ENCODE data around the gene OGFOD3.

OGFOD3 gene

DNA sequence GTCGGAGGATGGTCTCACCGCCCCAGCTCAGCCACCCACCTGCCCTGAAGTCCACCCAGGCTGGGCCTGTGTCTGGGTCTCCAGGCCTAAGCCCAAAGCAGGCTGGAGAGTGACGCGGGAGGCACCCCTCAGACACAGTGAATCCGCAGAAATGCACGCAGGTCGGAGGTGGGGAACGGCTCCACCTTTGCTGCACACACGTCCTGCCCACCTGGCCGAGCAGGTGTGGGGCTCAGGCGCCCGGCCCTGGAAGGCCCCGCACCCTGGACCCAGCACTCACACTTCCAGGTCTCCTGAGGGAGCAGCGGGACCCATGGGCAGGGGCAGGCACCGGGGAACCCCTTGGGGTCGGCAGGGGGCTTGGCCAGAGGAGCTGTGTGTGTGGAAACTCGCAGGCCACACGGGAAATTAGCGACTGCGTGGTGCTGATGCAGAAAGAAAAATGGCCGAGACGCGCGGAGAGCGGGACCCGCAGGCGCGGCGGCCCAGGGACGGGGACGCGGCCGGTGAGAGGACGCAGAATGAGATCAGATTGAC lies 21.5 kb upstream of the OGFOD3 start:
- peaks cover 67 to 93% (median 86%) of the 10 kb centered on the region in 10 experiments for H3K4me1 ChIP-seq
- peaks cover 33 to 80% (median 49%) of the 10 kb centered on the region in 11 experiments for H3K36me3 ChIP-seq
- no peaks in the 10 kb centered on the region for H3K27me3 ChIP-seq
- peaks cover 45 to 77% (median 56%) of the 10 kb centered on the region in 11 experiments for H4K20me1 ChIP-seq
- no peak for TF ChIP-seq Cebpa-rat (IDR thresholded peaks at IDR 0.05)
- H3K4me2 ChIP-seq, result peak overlapping the region; percentile 57 to 99 (median 86)
- peak overlapping the region in 7 of 11 experiments; percentile 9 to 51 (median 38); a peak in 2 of 22 replicates for H3K9ac ChIP-seq
- no peaks in the 10 kb centered on the region for H3K9me3 ChIP-seq (replicated peaks in 1 of 11)
- H3K4me3 ChIP-seq, result no peak overlapping the region
- peak overlapping the region in 6 of 11 experiments; percentile 1 to 56 (median 42); a peak in 6 of 22 replicates for H3K27ac ChIP-seq

DNA sequence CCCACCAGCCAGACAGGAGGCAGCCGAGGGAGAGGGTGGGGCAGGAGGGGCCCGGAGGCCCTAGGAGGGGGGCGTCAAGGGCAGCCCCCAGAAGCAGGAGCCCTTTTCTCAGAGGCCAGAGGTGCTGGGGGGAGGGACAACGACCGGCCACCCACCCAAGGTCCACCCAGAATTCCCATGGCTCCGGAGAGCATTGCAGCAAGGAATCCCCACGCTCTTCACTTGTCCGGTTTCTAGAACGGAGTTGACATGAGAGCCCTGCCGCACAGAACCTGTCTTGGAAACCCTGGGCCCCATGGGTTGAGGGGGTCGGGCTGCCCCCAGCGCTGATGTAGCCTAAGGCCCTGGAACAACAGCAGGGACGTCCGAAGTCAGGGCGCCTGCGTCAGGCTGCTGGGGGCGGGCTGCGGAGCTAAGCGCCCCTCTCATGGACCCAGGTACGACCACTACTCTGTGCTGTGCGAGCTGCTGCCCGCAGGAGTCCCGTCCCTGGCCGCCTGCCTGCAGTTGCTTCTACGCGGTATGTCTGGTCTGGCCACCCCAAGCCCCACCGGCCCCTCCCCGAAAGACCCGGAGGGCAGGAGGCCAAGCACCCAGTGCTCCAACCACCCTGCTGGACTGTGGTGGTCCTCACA lies 20.9 kb upstream of the OGFOD3 start:
- Histone ChIP-seq H3K9ac (peak overlapping the region in 4 of 11 experiments; percentile 34 to 55 (median 41); a peak in 5 of 22 replicates), H4K20me1 (peaks cover 40 to 72% (median 50%) of the 10 kb centered on the region in 11 experiments), H3K9me3 (replicated peaks in 1 of 11) (no peaks in the 10 kb centered on the region), H3K4me2 (peak overlapping the region in 9 of 11 experiments; percentile 57 to 99 (median 93); a peak in 14 of 22 replicates), H3K27me3 (no peaks in the 10 kb centered on the region), H3K4me1 (peaks cover 67 to 93% (median 86%) of the 10 kb centered on the region in 10 experiments), H3K36me3 (peaks cover 27 to 74% (median 45%) of the 10 kb centered on the region in 11 experiments), H3K4me3 (no peak overlapping the region), H3K27ac (peak overlapping the region in 1 of 11 experiments; percentile 54; a peak in 2 of 22 replicates)
- no peak for TF ChIP-seq Cebpa-rat (IDR thresholded peaks at IDR 0.05)

DNA sequence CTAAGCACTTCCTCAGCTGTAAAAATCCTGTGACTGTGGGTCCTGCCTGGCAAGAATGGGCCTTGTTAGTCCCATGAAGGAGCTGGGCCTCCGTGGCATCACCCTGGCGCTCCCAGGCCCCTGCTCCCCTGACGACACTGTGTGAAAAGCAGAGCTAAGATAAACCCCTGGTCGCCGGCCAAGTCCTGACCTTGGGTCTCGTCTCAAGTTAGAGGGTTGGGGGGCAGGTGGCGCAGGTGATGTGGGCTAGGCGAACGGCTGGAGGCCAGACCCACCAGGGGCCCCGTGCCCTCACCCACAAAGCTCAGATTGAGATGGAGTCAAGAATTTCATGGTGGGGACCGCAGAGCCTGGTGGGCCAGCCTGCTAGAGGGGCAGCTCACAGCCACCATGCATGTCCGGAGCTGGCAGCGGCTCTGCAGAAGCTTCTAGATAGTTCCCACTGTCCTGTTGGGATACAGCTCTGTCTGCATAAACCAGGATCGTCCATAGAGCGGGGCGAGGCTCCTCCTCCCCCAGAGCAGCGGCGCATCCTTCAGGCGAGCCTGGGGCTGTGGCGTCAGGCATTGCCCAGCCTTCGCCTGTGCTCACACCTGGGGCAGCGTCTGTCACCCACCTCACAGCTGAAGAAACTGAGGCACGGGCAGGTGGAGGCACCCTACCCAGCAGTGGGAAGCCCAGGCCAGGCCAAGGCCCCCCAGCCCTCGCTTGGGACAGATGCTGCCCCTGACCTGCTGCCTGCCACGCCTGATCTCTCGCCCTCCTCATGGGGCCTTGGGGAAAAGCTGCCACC lies 20.2 kb upstream of the OGFOD3 start:
- no peaks in the 10 kb centered on the region for H3K9me3 ChIP-seq (replicated peaks in 1 of 11)
- peaks cover 32 to 64% (median 43%) of the 10 kb centered on the region in 11 experiments for H4K20me1 ChIP-seq
- TF ChIP-seq Cebpa-rat (IDR thresholded peaks at IDR 0.05), result no peak
- no peak overlapping the region for H3K4me3 ChIP-seq
- peaks cover 20 to 72% (median 38%) of the 10 kb centered on the region in 11 experiments for H3K36me3 ChIP-seq
- peak overlapping the region in 1 of 11 experiments; percentile 54; a peak in 1 of 22 replicates for H3K27ac ChIP-seq
- peaks cover 68 to 93% (median 86%) of the 10 kb centered on the region in 10 experiments for H3K4me1 ChIP-seq
- H3K4me2 ChIP-seq, result peak overlapping the region in 7 of 11 experiments; percentile 5 to 95 (median 26); a peak in 8 of 22 replicates
- H3K9ac ChIP-seq, result peak overlapping the region in 3 of 11 experiments; percentile 33 to 55 (median 44); a peak in 5 of 22 replicates
- no peaks in the 10 kb centered on the region for H3K27me3 ChIP-seq

DNA sequence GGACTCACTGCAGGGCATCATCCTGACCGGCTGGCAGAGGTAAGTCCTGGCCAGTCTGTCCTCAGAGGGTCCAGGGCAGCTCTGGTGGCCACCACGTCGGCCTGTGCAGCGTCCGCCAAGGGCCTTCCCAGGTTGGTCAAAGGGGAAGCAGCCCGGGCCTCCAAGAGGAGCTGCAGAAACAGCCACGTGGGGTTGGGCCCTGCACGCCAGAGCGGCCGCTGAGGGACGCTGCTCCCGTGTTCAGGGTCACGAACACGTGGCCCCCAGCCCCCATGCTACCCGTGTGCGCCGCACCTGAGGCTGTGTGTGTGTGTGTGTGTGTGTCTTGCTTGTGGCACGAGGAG lies 18.9 kb upstream of the OGFOD3 start:
- peaks cover 59 to 88% (median 80%) of the 10 kb centered on the region in 10 experiments for H3K4me1 ChIP-seq
- no peak overlapping the region for H3K4me2 ChIP-seq
- H3K9ac ChIP-seq, result no peak overlapping the region
- H3K27me3 ChIP-seq, result no peaks in the 10 kb centered on the region
- H3K4me3 ChIP-seq, result no peak overlapping the region
- H3K9me3 ChIP-seq (replicated peaks in 1 of 11), result no peaks in the 10 kb centered on the region
- TF ChIP-seq Cebpa-rat (IDR thresholded peaks at IDR 0.05), result no peak
- H3K27ac ChIP-seq, result no peak overlapping the region
- H3K36me3 ChIP-seq, result peaks cover 7 to 64% (median 25%) of the 10 kb centered on the region in 11 experiments
- peaks cover 20 to 51% (median 30%) of the 10 kb centered on the region in 11 experiments for H4K20me1 ChIP-seq

DNA sequence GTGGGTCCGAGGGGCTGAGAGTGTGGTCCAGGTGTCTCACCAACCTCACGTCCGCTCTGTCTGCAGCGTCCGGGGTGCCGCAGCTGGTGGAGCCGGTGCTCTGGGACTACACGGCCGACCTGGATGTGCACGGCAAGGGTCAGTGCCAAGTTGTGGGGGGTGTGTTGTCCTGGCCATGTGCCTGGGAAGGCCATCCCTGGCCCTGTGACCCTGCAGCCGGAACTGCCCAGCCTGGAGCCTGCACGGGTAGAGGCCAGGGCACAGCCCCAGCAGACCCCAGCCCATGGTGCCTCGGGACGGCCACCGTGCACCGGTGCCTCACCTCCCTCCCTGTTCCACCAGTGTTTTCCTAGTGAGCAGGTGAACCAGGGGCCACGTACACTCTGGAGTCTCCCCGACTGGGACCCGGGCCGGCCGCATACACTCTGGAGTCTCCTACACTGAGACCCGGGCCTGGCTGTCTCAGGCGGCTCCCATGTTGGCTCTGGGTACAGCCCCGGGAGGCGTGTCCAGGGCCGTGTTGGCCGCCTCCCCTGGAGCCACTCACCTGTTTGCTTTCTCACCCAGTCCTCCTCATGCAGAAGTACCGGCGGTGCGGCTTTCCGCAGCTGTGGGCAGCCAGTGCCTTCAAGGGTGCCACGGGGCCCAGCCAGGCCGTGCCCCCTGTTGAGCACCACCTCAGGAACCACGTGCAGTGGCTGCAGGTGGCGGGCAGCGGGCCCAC lies 18.4 kb upstream of the OGFOD3 start:
- no peaks in the 10 kb centered on the region for H3K9me3 ChIP-seq (replicated peaks in 1 of 11)
- TF ChIP-seq Cebpa-rat (IDR thresholded peaks at IDR 0.05), result no peak
- H3K4me3 ChIP-seq, result no peak overlapping the region
- peaks cover 54 to 88% (median 79%) of the 10 kb centered on the region in 10 experiments for H3K4me1 ChIP-seq
- H3K9ac ChIP-seq, result peak overlapping the region in 1 of 11 experiments; percentile 29; a peak in 2 of 22 replicates
- no peak overlapping the region for H3K27ac ChIP-seq
- peaks cover 2 to 64% (median 20%) of the 10 kb centered on the region in 11 experiments; a peak in 20 of 22 replicates for H3K36me3 ChIP-seq
- peaks cover 15 to 46% (median 25%) of the 10 kb centered on the region in 11 experiments for H4K20me1 ChIP-seq
- no peaks in the 10 kb centered on the region for H3K27me3 ChIP-seq
- peak overlapping the region in 5 of 11 experiments; percentile 10 to 86 (median 82); a peak in 5 of 22 replicates for H3K4me2 ChIP-seq

DNA sequence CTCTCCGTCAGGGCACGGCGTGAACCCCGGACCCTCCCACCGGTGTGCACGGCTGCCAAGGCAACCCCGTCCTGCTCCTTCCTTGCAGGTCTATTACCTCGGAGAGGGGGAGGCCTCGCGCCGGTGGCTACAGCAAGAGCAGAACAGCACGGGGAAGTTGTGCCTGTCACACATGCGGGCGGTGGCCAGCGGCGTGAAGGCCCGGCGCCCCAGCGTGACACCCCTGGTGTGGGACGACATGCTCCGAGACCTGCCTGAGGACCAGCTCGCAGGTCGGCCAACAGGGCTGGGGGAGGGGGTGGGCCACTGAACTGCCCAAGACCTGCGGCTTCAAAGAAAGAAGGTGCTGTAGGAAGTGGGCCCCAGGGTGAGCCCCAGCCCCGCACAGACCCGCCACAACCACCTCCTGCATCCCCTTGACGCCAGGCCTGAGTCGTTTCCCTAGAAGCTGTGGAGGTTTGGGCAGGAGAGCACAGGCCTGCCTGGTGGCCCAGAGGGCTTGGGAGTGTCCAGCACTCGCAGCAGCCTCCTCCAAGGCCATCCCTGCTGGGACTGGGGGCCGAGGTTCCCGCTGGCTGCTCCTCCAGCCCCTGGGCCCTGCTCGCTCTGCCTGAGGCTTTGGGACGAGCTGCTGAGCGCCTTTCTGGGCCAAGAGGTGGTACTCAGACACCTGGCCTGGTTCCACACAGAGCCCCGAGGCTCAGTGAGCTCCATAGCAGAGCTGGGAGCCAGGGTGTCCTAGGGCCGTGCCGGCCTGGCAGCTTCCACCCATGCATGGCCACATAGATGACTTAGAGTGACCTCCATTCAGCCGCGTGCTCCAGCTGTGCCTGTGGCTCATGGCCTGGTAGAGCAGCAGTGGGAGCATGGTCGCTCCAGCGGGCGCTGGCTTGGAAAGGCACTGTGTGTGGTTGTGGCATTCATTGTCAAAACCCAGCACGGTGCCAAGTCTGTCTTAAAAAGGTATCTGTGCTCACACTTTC lies 17.5 kb upstream of the OGFOD3 start:
- Histone ChIP-seq H3K4me1 (peaks cover 45 to 85% (median 70%) of the 10 kb centered on the region in 10 experiments), H3K36me3 (peaks cover 0 to 66% (median 20%) of the 10 kb centered on the region in 11 experiments; a peak in 18 of 22 replicates), H3K9ac (peak overlapping the region in 6 of 11 experiments; percentile 2 to 38 (median 28); a peak in 5 of 22 replicates), H3K4me2 (peak overlapping the region; percentile 79 to 88 (median 84); a peak in 20 of 22 replicates), H4K20me1 (peaks cover 10 to 37% (median 17%) of the 10 kb centered on the region in 11 experiments; a peak in 15 of 22 replicates), H3K9me3 (replicated peaks in 1 of 11) (no peaks in the 10 kb centered on the region), H3K4me3 (no peak overlapping the region), H3K27me3 (no peaks in the 10 kb centered on the region), H3K27ac (peak overlapping the region in 3 of 11 experiments; percentile 2 to 25 (median 6); a peak in 4 of 22 replicates)
- no peak for TF ChIP-seq Cebpa-rat (IDR thresholded peaks at IDR 0.05)

DNA sequence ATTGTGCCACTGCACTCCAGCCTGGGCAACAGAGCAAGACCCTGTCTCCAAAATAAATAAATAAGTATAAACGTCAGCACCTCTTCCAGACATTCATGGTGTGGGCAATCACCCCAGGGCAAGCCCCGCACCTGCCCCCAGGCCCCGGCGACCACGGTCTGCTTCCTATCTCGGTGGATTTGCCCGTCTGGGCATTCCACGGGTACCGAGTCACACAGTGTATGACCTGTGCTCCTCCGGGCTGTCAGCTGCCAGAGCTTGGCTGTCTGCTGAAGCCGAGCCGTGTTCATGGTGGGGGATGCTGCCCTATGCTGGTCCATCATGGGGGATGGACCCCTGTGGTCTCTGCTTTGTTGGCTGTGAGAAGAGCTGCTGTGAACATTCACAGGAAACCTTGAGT lies 16.7 kb upstream of the OGFOD3 start:
- H3K9me3 ChIP-seq (replicated peaks in 1 of 11), result no peaks in the 10 kb centered on the region
- peak overlapping the region; percentile 79 to 88 (median 84) for H3K4me2 ChIP-seq
- H3K4me1 ChIP-seq, result peaks cover 40 to 85% (median 66%) of the 10 kb centered on the region in 10 experiments
- peak overlapping the region in 3 of 11 experiments; percentile 2 to 25 (median 6); a peak in 2 of 22 replicates for H3K27ac ChIP-seq
- no peaks in the 10 kb centered on the region for H3K27me3 ChIP-seq
- H3K36me3 ChIP-seq, result peaks cover 0 to 64% (median 20%) of the 10 kb centered on the region in 11 experiments; a peak in 18 of 22 replicates
- peak overlapping the region in 4 of 11 experiments; percentile 2 to 38 (median 30); a peak in 4 of 22 replicates for H3K9ac ChIP-seq
- no peak for TF ChIP-seq Cebpa-rat (IDR thresholded peaks at IDR 0.05)
- H3K4me3 ChIP-seq, result no peak overlapping the region
- peaks cover 4 to 30% (median 9%) of the 10 kb centered on the region in 11 experiments; a peak in 15 of 22 replicates for H4K20me1 ChIP-seq
